Eye (tissue), 1 donor: ENCODE results near the gene GPR162.

Experiments used
- DNase-seq: peaks from one replicate; pipeline ENCODE4 v3.0.0-alpha.2; 2015

GPR162 gene, protein sequence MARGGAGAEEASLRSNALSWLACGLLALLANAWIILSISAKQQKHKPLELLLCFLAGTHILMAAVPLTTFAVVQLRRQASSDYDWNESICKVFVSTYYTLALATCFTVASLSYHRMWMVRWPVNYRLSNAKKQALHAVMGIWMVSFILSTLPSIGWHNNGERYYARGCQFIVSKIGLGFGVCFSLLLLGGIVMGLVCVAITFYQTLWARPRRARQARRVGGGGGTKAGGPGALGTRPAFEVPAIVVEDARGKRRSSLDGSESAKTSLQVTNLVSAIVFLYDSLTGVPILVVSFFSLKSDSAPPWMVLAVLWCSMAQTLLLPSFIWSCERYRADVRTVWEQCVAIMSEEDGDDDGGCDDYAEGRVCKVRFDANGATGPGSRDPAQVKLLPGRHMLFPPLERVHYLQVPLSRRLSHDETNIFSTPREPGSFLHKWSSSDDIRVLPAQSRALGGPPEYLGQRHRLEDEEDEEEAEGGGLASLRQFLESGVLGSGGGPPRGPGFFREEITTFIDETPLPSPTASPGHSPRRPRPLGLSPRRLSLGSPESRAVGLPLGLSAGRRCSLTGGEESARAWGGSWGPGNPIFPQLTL

DNA sequence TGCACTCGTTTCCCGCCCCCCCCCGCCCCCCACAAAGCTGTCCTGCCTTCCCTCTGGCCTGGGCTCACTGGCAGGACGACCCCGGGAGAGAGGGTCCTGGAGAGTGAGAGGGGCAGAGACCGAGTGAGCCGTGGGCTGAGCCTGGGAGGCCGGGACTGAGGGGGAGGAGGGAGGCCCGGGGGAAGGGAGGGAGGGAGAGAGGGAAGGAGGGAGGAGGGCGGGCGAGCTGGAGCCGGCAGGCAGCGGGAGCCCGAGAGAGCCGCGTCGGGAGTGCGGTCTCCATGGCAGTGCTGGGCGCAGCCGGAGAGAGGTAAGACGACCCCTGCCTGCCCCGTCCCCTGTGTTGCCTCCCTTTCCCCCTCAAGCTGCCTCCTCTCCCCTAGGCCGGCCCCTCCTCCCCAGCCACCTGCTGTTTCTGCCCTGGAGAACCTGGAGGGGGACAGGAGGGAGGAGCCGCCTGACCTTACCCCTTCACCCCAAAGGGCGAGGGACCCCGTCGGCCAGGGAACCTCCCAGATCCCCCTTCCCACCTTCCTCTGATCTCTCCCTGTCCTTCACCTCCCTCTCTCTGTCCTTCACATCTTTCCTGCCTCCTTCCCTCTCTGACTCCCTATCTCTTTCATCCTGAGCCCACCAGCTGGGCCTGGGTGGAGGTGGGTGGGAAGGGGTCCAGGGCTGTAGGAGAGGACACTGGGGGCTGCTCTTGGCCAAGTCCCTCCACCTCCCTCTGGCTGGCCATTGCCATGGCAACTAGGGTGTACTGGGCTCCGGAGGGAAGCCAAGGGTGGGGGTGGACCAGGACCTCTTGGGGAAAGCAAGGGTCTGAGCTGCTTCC lies at the start of gene GPR162:
Gene GPR162 (plus strand): TSS at position 231 of the 835 bp plus-strand sequence. CDS start 2,078 bp downstream, outside the sequence.
- peak; percentile 94 for DNase-seq

DNA sequence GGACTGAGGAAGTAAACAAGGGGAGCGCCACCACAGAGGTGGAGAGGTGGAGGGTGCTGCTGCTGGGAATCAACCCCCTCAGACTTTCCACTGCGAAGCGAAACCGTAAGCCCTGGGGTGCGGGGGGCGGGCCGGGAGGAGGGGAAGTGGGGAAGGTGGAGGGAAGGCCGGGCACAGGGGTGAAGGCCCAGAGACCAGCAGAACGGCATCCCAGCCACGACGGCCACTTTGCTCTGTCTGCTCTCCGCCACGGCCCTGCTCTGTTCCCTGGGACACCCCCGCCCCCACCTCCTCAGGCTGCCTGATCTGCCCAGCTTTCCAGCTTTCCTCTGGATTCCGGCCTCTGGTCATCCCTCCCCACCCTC lies 49.3 kb upstream of the GPR162 start, which contains the start of gene LAG3:
Gene LAG3 (plus strand): TSS at position 190 of the 365 bp plus-strand sequence. CDS start 333 bp downstream, outside the sequence.
- DNase-seq: no peak

DNA sequence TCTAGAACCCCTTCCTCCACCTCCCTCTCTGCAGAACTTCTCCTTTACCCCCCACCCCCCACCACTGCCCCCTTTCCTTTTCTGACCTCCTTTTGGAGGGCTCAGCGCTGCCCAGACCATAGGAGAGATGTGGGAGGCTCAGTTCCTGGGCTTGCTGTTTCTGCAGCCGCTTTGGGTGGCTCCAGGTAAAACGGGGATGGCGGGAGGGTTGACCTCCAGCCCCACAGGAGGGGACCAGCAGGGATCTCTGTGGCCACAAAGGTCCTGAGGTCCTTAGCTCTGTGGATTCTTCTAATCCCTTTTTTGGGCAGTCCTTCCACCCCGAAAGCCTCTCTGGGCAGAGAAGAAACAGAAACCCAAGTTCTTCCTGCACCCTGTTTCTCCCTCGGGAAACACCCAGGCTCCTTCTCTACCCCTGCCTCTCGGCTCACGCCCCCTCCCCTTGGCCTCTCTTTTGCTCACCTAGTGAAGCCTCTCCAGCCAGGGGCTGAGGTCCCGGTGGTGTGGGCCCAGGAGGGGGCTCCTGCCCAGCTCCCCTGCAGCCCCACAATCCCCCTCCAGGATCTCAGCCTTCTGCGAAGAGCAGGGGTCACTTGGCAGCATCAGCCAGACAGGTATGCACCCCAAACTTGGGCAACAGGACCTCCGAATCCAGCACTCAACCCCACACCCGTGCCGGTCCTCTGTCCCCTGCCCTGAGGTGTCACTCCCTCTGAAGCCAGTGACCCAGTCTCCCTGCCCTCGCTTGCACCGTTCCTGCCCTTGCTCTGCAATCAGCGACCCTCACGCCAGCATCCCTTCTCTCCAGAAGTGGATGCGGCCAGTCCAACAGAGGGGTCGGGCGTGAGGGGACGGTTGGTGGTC lies 48.7 kb upstream of the GPR162 start:
- DNase-seq: no peak

DNA sequence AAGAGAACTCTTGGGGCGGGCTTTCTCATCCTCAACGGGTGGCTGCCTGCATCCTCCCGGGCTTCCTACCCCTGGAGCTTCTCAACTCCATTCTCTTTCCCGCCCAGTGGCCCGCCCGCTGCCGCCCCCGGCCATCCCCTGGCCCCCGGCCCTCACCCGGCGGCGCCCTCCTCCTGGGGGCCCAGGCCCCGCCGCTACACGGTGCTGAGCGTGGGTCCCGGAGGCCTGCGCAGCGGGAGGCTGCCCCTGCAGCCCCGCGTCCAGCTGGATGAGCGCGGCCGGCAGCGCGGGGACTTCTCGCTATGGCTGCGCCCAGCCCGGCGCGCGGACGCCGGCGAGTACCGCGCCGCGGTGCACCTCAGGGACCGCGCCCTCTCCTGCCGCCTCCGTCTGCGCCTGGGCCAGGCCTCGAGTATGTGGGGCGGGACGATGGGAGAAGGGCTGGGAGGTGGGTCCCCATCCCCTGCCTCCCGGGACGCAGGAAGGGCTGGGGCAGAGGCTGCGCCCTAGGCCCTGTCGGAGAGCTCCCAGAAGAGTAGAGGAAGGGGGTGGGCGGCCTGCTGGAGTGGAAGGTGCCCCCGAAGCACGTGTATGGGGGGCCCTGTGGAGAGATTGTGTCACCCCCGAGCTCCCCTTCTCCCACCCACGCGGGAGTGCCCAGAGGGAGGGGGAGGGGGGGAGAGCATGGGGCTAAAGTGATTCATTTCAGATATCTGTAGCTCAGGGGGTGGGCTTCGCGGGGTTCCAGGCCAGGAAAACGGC lies 47.9 kb upstream of the GPR162 start:
- peak; percentile 53 for DNase-seq

DNA sequence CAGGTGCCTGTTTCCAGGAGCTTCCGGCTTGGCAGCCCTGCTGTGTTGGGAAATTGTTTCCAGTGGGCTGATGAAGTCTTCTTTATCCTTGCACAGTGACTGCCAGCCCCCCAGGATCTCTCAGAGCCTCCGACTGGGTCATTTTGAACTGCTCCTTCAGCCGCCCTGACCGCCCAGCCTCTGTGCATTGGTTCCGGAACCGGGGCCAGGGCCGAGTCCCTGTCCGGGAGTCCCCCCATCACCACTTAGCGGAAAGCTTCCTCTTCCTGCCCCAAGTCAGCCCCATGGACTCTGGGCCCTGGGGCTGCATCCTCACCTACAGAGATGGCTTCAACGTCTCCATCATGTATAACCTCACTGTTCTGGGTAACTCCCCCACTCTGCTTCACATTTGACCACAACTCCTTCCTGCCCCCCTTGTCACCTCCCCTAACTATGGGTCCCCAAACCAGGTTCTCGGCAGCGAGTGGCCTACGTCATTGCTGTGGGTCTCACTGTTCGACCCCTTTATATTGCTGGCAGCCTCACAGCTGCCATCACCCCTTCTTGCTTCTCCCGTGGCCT lies 47.0 kb upstream of the GPR162 start:
- DNase-seq: no peak

DNA sequence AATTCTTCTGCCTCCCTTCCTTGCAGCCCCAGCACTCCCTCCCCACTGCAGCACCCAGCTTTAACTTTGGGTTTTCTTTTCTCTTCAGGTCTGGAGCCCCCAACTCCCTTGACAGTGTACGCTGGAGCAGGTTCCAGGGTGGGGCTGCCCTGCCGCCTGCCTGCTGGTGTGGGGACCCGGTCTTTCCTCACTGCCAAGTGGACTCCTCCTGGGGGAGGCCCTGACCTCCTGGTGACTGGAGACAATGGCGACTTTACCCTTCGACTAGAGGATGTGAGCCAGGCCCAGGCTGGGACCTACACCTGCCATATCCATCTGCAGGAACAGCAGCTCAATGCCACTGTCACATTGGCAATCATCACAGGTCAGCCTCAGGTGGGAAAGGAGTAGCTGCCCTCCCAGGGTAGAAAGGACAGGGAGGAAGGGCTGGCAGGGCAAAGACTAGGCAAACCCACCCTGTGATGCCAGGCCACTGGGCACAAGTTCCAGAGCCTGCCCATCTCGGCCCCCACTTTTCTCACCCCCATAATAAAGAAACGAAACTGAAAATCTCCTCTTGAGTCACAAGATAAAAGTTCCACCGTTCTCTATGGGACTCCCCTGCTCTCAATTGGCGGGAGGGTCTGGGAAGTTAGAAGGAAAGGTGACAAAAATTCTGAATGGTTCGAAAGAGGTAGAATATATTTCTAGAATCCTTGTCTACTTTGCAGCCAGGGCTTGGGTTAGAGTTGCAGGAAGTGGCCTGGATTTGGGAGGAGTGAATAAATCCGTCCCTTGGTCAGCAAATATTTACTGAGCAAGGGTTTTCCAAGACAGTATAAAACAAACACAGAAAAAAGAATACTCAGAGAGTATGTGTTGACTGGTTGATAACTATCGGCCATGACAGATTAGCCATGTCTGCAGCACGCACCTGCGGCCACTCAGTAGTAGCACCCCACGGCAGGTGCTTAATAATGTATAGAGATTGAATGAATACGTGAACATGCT lies 46.1 kb upstream of the GPR162 start:
- DNase-seq: no peak

DNA sequence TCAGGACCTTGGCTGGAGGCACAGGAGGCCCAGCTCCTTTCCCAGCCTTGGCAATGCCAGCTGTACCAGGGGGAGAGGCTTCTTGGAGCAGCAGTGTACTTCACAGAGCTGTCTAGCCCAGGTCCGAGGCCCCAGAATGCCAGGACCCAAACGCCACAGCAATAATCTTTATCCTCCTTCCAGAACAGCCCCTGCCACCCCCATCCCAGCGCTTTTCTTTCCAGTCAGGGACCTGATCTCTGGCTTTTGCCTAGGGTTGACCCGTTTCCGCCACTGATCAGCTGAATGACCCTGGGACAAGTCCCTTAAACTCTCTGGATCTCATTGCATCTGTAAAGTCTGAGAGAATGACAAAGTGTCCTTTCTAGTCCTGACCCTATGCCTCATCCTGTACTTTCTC lies 44.2 kb upstream of the GPR162 start:
- DNase-seq: no peak

DNA sequence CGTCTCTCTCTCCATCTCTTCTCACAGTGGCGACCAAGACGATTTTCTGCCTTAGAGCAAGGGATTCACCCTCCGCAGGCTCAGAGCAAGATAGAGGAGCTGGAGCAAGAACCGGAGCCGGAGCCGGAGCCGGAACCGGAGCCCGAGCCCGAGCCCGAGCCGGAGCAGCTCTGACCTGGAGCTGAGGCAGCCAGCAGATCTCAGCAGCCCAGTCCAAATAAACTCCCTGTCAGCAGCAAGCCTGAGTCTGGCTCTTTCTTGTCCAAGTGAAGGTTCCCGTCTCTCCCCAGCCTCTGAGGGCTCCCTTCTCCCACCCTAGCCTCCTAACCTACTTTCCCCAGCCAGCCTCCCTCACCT lies 43.4 kb upstream of the GPR162 start:
- no peak for DNase-seq

DNA sequence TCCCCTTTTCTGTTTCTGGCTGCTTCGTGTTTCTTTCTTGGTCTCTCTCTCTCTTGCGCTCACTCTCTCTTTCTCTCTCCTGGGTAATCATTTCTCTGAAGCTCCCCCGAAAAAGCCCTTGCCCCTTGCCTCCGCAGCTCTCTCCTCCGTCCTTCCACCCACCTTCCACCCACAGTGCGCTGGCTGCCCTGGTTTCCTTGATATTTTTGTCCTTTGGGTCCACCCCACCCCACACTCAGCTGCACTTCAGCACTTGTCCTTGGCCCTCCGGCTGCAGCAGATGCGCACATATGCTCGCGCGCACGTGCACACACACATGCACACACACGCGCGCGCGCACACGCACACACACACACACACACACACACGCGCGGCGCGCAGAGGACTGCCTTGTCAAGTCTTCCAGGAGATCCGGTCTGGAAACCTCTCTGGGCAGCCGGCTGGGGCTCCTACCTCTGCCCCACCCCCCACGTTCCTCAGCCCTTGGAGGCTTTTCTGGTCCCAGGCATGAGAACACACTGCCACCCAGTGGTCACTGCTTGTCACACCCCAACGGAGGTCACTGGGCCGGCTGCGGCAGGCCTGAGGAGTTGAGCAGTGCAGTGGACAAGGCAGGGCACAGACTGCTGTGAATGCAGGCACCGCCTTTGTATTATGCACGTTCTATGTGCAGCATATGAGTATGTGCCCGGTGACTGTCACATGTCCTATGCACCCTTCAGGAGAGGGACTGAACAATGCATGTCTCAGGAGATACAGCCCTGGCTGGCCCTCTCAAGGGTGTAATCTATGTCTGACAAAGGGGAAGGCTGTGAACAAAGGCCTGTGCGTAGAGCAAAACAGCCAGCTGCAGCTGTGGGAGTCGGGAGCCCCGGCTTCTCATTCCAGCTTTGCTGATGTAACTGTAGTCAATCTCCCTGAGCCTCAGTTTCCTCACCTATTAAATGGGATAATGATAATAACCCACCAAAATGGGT lies 42.8 kb upstream of the GPR162 start:
- DNase-seq: peak; percentile 99

DNA sequence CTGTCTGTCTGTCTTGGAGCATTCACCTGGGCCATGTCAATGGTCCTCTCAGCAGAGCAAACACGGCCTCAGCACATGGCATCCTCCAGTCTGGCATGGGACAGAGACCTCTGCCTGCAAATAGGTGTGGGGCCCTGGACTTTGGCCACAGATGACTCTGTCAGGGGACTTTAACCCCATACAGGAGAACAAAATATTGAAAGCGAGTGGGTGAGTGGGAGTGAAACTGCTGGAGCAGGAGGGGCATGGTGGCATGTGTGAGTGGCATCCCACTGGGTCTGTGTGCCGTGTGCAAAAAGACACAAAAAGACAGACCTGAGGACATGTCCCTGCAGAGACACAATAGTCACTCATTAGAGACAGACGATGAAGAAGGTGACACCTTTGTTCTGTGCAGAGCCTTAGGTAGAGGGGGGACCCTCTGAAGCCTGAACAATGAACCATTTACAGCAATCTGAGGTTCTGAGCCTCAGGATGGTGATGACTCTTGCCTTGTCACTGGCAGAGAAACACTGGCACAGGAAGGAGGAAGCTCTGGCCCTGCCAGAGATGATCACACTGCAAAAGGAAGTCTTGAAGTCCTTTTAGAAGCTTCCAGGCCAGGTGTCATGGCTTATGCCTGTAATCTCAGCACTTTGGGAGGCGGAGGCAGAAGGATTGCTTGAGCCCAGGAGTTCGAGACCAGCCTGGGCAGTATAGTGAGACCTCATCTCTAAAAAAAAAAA lies 41.8 kb upstream of the GPR162 start:
- no peak for DNase-seq

DNA sequence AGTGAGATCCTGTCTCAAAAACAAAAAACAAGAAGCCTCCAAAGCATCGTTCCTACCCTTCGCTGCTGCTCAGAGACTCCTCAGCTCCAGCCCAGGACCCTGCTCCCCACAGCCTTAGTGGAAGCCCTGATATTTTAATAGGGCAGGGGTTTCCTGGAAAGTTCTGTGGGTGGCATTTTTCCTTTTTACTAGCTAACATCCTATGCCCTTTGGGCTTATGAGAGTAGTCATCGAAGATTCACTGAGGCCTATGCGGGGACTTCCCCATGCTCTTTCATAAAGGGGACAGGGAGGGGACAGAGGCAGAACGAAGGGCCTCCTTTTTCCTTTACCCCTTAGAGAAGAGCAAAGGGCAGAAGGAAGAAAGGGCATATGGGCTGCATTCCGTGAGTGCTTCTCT lies 41.0 kb upstream of the GPR162 start:
- DNase-seq: no peak

DNA sequence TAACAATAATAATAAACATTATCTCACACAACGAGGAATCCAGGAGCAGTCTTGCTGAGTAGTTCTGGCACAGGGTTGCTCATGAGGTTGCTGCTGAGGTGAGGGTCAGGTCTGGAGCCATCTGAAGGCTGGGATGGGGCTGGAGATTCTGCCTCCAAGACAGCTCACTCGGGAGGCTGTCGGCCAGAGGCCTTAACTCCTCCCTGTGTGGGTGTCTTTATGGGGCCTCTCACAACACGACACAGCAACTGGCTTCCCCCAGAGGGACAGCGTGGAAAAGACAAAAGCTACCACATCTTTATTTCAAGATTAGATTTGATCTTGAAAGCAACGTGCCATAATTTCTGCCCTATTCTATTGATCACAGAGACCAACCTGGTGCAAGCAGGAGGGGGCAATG lies 39.5 kb upstream of the GPR162 start:
- DNase-seq: no peak

DNA sequence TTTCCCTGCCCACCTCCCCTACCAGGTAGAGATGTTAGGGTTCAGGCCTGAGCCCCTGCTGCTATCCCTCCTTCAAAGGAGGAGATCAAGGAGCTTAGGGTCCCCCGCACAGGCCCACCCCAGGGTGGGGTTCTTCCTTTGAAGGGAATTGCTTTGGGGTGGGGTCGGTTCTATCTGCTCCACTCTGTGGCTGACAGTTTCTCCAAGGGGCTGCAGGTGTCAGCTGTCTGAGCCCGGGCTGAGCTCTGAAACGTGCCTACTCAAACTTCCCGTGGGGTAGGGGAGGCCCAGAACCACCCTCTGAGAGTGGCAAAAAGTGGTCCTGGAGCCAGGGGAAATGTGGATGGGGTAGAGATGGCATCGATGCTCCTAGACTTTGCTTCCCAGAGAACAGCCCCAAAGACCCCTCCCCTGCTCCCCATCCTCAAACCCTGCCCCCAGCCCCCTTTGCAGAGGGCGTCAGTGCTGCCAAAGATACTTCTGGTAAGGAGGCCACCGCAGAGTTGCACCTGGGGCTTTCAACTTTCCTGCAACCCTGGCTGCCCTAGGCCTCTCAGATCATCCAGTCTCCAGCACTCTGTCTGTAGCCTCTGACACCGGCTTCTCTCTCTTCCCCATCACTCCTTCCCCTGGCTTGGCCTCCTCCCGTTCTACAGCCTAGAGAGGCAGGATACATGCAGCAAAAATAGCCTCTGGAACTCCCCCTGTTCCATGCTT lies 38.6 kb upstream of the GPR162 start:
- DNase-seq: no peak

DNA sequence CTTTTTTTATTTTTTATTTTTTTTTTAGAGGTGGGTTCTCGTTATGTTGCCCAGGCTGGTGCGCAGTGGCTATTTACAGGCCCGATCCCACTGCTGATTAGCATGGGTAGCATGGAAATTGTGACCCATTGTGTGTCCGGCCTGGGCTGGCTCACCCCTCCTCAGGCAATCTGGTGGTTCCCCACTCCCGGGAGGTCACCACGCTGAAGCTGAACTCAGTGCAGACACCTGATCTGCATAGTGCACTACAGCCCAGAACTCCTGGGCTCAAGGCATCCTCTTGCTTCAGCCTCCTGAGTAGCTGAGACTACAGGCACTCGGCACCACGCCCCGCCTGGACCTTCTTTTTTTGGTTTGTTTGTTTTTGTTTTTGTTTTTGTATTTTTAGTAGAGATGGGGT lies 37.8 kb upstream of the GPR162 start:
- no peak for DNase-seq

DNA sequence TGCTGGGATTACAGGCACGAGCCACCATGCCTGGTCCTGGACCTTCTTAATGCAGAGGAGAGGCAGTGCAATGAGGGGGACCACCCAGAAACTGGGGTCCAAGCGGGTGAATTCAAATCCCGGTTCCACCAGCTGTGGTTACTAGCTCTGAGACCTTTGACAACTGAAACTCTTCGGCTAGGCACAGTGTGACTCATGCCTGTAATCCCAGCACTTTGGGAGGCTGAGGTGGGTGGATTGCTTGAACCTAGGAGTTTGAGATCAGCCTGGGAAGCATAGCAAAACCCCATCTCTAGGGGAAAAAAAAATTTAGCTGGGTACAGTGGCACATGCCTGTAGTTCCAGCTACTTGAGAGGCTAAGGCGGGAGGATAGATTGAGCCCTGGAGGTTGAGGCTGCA lies 37.3 kb upstream of the GPR162 start:
- DNase-seq: no peak

DNA sequence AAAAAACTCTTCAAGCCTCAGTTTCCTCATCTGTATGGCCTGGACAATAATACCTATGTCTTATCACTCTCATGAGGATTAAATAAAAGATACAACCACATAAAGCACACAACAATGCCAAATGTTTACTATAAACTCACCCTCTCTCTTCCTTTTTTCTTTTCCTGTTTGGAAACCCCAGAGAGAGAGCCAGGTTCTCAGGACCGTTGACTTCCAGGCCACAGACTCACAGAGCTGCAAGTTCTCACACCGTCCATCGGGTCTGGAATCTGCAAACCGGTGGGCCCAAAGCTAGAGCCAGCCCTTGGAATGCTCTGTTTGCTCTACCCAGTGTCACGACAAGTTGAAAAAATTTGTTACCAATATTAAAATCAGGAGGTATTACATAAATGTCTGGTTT lies 36.9 kb upstream of the GPR162 start:
- DNase-seq: no peak

DNA sequence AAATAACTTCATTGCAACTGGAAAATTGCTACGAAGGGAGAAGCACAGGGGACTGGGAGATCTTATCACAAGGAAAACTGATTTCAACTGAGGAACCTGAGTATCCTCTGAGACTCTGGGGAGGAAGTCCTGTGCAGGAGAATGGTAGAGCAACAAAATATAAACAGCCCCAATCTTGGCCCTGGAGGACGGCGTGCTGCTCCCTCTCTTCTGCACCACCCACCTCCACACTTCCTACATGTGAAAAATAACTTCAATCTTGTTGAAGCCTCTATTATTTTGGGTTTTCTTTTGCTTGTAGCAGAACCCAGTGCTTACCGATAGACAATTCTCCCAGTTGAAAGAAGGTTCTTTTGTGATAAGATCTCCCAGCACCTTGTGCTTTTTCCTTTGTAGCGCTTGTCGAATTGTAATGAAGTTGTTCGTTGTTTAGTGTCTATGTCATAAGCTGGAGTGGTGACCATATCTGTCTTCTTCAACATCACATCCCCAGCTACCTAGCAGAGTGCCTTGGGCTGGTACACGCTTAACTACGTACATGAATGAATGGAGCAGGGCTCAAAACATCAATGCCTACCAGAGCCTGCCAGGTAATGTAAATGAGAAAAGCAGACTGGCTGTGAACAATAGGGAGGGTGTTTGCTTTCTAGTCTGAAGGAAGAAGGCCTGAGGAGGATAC lies 35.1 kb upstream of the GPR162 start:
- DNase-seq: no peak
